Measurements from ENCODE around the gene ADCY3. TPM values are rescaled to one million over a fixed set of nuclear protein-coding genes. Genes with fewer than 3 reads are reported as not detected.

ADCY3 gene
- polyA plus RNA-seq, 3 donors = 2.5 to 9.3 (median 3.5) TPM

DNA sequence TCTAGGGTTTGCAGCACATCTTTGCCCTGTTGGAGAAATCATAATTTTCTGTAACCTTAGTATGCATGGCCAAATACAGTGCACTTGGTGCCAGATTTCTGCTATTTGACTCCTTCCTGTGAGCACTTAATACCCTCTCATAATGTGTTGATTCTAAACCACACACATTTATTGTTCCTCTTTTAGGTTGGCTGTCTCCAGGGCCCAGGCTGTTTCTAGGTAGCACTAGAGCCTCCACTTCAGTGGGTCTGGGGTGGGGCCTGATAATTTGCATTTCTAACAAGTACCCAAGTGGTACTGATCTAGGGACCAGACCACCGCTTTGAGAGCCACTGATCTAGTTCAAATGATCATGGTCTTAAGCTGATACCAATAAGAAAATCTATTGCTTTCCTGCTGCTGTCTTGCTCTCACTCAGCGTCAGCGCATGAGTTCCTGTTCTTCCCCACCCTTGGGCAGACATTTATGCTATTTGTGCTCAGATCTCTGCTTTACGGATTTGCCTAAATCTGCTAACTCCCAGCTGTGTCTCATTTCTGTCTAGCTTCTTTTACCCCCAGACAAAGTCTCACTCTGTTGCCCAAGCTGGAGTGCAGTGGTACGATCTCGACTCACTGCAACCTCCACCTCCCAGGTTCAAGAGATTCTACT lies 134.2 kb downstream of the ADCY3 start:
- Histone ChIP-seq H3K9ac (ENCODE audit: insufficient read depth, low read length, poor library complexity, severe bottlenecking) (no peak overlapping the region), H3K27ac (ENCODE audit: low read depth in 1 of 2, low read length in 2 of 2) (peak overlapping the region in 1 of 2 donors; percentile 17), H3K36me3 (replicated peaks in 1 of 2; ENCODE audit: control insufficient read depth in 1 of 2, insufficient read depth in 2 of 2, low read length in 2 of 2) (peaks cover 2 to 22% of the 10 kb centered on the region in 2 donors), H3K4me2 (replicated peaks; ENCODE audit: extremely low read depth, low read length, poor library complexity, severe bottlenecking) (no peak overlapping the region), H4K20me1 (ENCODE audit: insufficient read depth, low read length) (no peaks in the 10 kb centered on the region), H3K79me2 (ENCODE audit: insufficient read depth, low read length) (no peaks in the 10 kb centered on the region), H3K4me1 (ENCODE audit: control insufficient read depth in 1 of 2, insufficient read depth in 2 of 2, low read length in 2 of 2) (peaks cover 12 to 13% of the 10 kb centered on the region in 2 donors), H3K27me3 (ENCODE audit: control insufficient read depth in 2 of 2, insufficient read depth in 2 of 2, low read length in 2 of 2) (no peaks in the 10 kb centered on the region), H3K4me3 (replicated peaks in 1 of 3; ENCODE audit: low read depth in 2 of 3, low read length in 3 of 3) (no peak overlapping the region), H3K9me3 (replicated peaks in 1 of 2; ENCODE audit: control insufficient read depth in 1 of 2, insufficient read depth in 1 of 2, low read length in 2 of 2) (peaks cover 3 to 4% of the 10 kb centered on the region in 2 donors), H2AFZ (ENCODE audit: insufficient read depth, low read depth, low read length, poor library complexity, severe bottlenecking) (peak overlapping the region; percentile 41)
- Mint-ChIP-seq H3K36me3 (peaks cover 18 to 20% of the 10 kb centered on the region in 2 donors), H3K4me3 (no peak overlapping the region), H3K27ac (peak overlapping the region in 5 of 7 donors; percentile 26 to 87 (median 56)), H3K9me3 (peaks cover 4 to 20% (median 11%) of the 10 kb centered on the region in 7 donors), H3K4me1 (peaks cover 16% of the 10 kb centered on the region), H3K27me3 (ENCODE audit: low read depth in 3 of 3) (peaks cover 0 to 2% (median 0%) of the 10 kb centered on the region in 3 donors)
- peak; percentile 12 to 28 (median 17) for DNase-seq
- 37% methylated on average over 6 of the region's 6 CpGs for WGBS (ENCODE audit: insufficient coverage)
- TF ChIP-seq, protein P1, sequence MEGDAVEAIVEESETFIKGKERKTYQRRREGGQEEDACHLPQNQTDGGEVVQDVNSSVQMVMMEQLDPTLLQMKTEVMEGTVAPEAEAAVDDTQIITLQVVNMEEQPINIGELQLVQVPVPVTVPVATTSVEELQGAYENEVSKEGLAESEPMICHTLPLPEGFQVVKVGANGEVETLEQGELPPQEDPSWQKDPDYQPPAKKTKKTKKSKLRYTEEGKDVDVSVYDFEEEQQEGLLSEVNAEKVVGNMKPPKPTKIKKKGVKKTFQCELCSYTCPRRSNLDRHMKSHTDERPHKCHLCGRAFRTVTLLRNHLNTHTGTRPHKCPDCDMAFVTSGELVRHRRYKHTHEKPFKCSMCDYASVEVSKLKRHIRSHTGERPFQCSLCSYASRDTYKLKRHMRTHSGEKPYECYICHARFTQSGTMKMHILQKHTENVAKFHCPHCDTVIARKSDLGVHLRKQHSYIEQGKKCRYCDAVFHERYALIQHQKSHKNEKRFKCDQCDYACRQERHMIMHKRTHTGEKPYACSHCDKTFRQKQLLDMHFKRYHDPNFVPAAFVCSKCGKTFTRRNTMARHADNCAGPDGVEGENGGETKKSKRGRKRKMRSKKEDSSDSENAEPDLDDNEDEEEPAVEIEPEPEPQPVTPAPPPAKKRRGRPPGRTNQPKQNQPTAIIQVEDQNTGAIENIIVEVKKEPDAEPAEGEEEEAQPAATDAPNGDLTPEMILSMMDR (IDR thresholded peaks at IDR 0.05) = no peak
- intact Hi-C loops (cut with micrococcal nuclease) = no loop called here

DNA sequence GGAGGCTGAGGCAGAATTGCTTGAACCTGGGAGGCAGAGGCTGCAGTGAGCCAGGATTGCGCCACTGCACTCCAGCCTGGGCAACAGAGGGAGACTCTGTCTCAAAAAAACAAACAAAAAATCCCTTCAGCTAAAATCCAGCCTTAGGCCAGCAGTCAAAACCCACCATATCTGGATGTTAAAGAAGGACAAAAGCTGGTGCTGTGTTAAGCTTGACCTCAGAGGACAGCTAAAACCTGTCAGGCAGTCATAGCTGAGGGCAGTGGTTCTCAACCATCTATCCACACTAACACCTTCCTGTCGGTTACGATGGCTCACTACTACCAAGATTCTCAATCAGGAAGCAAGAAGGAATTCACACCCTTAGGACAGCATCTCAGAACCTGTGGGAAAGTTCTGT lies 136.4 kb downstream of the ADCY3 start:
- Histone ChIP-seq H3K79me2 (ENCODE audit: insufficient read depth, low read length) (no peaks in the 10 kb centered on the region), H3K4me1 (ENCODE audit: control insufficient read depth in 1 of 2, insufficient read depth in 2 of 2, low read length in 2 of 2) (peaks cover 19 to 20% of the 10 kb centered on the region in 2 donors), H2AFZ (ENCODE audit: insufficient read depth, low read depth, low read length, poor library complexity, severe bottlenecking) (no peak overlapping the region), H3K9me3 (replicated peaks in 1 of 2; ENCODE audit: control insufficient read depth in 1 of 2, insufficient read depth in 1 of 2, low read length in 2 of 2) (peaks cover 3 to 4% of the 10 kb centered on the region in 2 donors), H3K36me3 (replicated peaks in 1 of 2; ENCODE audit: control insufficient read depth in 1 of 2, insufficient read depth in 2 of 2, low read length in 2 of 2) (peaks cover 0 to 4% of the 10 kb centered on the region in 2 donors), H4K20me1 (ENCODE audit: insufficient read depth, low read length) (no peaks in the 10 kb centered on the region), H3K4me2 (replicated peaks; ENCODE audit: extremely low read depth, low read length, poor library complexity, severe bottlenecking) (no peak overlapping the region), H3K27ac (ENCODE audit: low read depth in 1 of 2, low read length in 2 of 2) (no peak overlapping the region), H3K9ac (ENCODE audit: insufficient read depth, low read length, poor library complexity, severe bottlenecking) (no peak overlapping the region), H3K27me3 (ENCODE audit: control insufficient read depth in 2 of 2, insufficient read depth in 2 of 2, low read length in 2 of 2) (no peaks in the 10 kb centered on the region), H3K4me3 (replicated peaks in 1 of 3; ENCODE audit: low read depth in 2 of 3, low read length in 3 of 3) (no peak overlapping the region)
- intact Hi-C loops (cut with micrococcal nuclease) = no loop called here
- no CpG with 5 or more reads among the region's 3 CpGs for WGBS (ENCODE audit: insufficient coverage)
- TF ChIP-seq, protein P1 (IDR thresholded peaks at IDR 0.05) = no peak
- Mint-ChIP-seq H3K4me3 (no peak overlapping the region), H3K27me3 (ENCODE audit: low read depth in 3 of 3) (peaks cover 0 to 2% (median 0%) of the 10 kb centered on the region in 3 donors), H3K4me1 (peaks cover 23% of the 10 kb centered on the region), H3K36me3 (peaks cover 0 to 5% of the 10 kb centered on the region in 2 donors), H3K9me3 (peaks cover 4 to 20% (median 12%) of the 10 kb centered on the region in 7 donors), H3K27ac (no peak overlapping the region)
- no peak for DNase-seq
